WTC11 (cell line): Measurements from ENCODE around the gene OSCAR. TPM values are rescaled to one million over a fixed set of nuclear protein-coding genes. Genes with fewer than 3 reads are reported as not detected.

Experiments
- ATAC-seq: fragments of 200-7000 bp; cut with Tn5 transposase; 2 replicates; pipeline ENCODE4 v1.10.0; 2021; ENCODE audit warnings: mild to moderate bottlenecking, moderate library complexity
- CTCF ChIA-PET: fragments of 300-600 bp; sonication (Branson Sonifier 250); formaldehyde crosslinking; loops from one replicate; lab custom pipeline; 2021; ENCODE audit warnings: antibody characterized with exemption; lab: Charles Lee
- POLR2A ChIA-PET: fragments of 350-600 bp; sonication (Branson Sonifier 250); formaldehyde crosslinking; loops from one replicate; lab custom pipeline; 2021; ENCODE audit warnings: antibody characterized with exemption; lab: Charles Lee
- DNase-seq: peaks from one replicate; pipeline ENCODE4 v3.0.0; 2021; ENCODE audit warnings: low spot score
- H3K27ac Mint-ChIP-seq: 2 replicates; pipeline ENCODE4 v1.8.0; 2021; ENCODE audit warnings: mixed read lengths
- H3K27me3 Mint-ChIP-seq: 2 replicates; pipeline ENCODE4 v1.8.0; 2021; ENCODE audit warnings: low read depth, mild to moderate bottlenecking, moderate library complexity, mixed read lengths
- H3K36me3 Mint-ChIP-seq: 2 replicates; pipeline ENCODE4 v1.8.0; 2021; ENCODE audit warnings: mixed read lengths
- H3K4me1 Mint-ChIP-seq: 2 replicates; pipeline ENCODE4 v1.8.0; 2022; ENCODE audit warnings: mixed read lengths
- H3K4me3 Mint-ChIP-seq: 2 replicates; pipeline ENCODE4 v1.8.0; 2021; ENCODE audit warnings: mild to moderate bottlenecking, moderate library complexity, mixed read lengths
- H3K9me3 Mint-ChIP-seq: 2 replicates; pipeline ENCODE4 v1.8.0; 2021; ENCODE audit warnings: mixed read lengths
- E2F4 ChIP-seq: sonication (generic); formaldehyde crosslinking; IDR thresholded peaks from 2 replicates; pipeline ENCODE4 v1.8.1; 2022; ENCODE audit warnings: low read depth, mild to moderate bottlenecking, moderate library complexity, missing genetic modification reagents, borderline replicate concordance
- ERG ChIP-seq: fragments of 250-450 bp; sonication (Bioruptor Pico); IDR thresholded peaks from 2 replicates; pipeline ENCODE4 v1.8.0; 2021; ENCODE audit warnings: mild to moderate bottlenecking
- FOXK1 ChIP-seq: sonication (generic); formaldehyde crosslinking; IDR thresholded peaks from 2 replicates; pipeline ENCODE4 v1.8.0; 2022; ENCODE audit warnings: mild to moderate bottlenecking, moderate library complexity, missing genetic modification reagents
- GABPB1 ChIP-seq: sonication (generic); formaldehyde crosslinking; IDR thresholded peaks from 2 replicates; pipeline ENCODE4 v1.8.1; 2023; ENCODE audit warnings: mild to moderate bottlenecking, missing genetic modification reagents
- HMGA2 ChIP-seq: fragments of 250-450 bp; sonication (Bioruptor Pico); IDR thresholded peaks from 2 replicates; pipeline ENCODE4 v1.4.0; 2021; ENCODE audit warnings: mild to moderate bottlenecking, moderate library complexity
- MYBL2 ChIP-seq: sonication (generic); formaldehyde crosslinking; IDR thresholded peaks from 2 replicates; pipeline ENCODE4 v1.8.1; 2023; ENCODE audit warnings: mild to moderate bottlenecking, moderate library complexity, missing genetic modification reagents
- NFATC4 ChIP-seq: fragments of 250-450 bp; sonication (Bioruptor Pico); IDR thresholded peaks from 2 replicates; pipeline ENCODE4 v1.9.0; 2021; ENCODE audit warnings: mild to moderate bottlenecking
- NFYB ChIP-seq: sonication (generic); formaldehyde crosslinking; conservative IDR thresholded peaks from 2 replicates; pipeline ENCODE4 v1.8.0; 2022; ENCODE audit warnings: low read depth, missing genetic modification reagents
- SMAD4 ChIP-seq: sonication (generic); formaldehyde crosslinking; IDR thresholded peaks from 2 replicates; pipeline ENCODE4 v1.8.0; 2022; ENCODE audit warnings: mild to moderate bottlenecking, missing genetic modification reagents
- SP1 ChIP-seq: sonication (generic); formaldehyde crosslinking; conservative IDR thresholded peaks from 2 replicates; pipeline ENCODE4 v1.8.1; 2022; ENCODE audit warnings: missing genetic modification reagents
- TEAD4 ChIP-seq: sonication (generic); formaldehyde crosslinking; IDR thresholded peaks from 2 replicates; pipeline ENCODE4 v1.8.0; 2022; ENCODE audit warnings: mild to moderate bottlenecking, missing genetic modification reagents
- total RNA-seq: library from RNA; stranded (reverse); gene quantifications from 3 replicates; pipeline ENCODE4 v1.2.3, GENCODE V29; 2021
- TF ChIP-seq, protein P1 (sequence below): fragments of 250-450 bp; sonication (Bioruptor Pico); IDR thresholded peaks from 2 replicates; pipeline ENCODE4 v1.9.0; 2021; ENCODE audit warnings: mild to moderate bottlenecking
- TF ChIP-seq, protein P2 (sequence below): fragments of 250-450 bp; sonication (Bioruptor Pico); IDR thresholded peaks from 2 replicates; pipeline ENCODE4 v2.1.2; 2022; ENCODE audit warnings: mild to moderate bottlenecking, moderate library complexity
- TF ChIP-seq, protein P3 (sequence below): sonication (generic); formaldehyde crosslinking; IDR thresholded peaks from 2 replicates; pipeline ENCODE4 v1.8.1; 2023; ENCODE audit warnings: mild to moderate bottlenecking, moderate library complexity, missing genetic modification reagents
- TF ChIP-seq, protein P4 (sequence below): sonication (generic); formaldehyde crosslinking; IDR thresholded peaks from 2 replicates; pipeline ENCODE4 v1.8.0; 2022; ENCODE audit warnings: mild to moderate bottlenecking, missing genetic modification reagents
- TF ChIP-seq, protein P5 (sequence below): sonication (generic); formaldehyde crosslinking; IDR thresholded peaks from 2 replicates; pipeline ENCODE4 v1.8.0; 2023; ENCODE audit warnings: mild to moderate bottlenecking, missing genetic modification reagents

OSCAR gene
- total RNA-seq, 1 experiment from 2014 or later: 2.3 TPM

DNA sequence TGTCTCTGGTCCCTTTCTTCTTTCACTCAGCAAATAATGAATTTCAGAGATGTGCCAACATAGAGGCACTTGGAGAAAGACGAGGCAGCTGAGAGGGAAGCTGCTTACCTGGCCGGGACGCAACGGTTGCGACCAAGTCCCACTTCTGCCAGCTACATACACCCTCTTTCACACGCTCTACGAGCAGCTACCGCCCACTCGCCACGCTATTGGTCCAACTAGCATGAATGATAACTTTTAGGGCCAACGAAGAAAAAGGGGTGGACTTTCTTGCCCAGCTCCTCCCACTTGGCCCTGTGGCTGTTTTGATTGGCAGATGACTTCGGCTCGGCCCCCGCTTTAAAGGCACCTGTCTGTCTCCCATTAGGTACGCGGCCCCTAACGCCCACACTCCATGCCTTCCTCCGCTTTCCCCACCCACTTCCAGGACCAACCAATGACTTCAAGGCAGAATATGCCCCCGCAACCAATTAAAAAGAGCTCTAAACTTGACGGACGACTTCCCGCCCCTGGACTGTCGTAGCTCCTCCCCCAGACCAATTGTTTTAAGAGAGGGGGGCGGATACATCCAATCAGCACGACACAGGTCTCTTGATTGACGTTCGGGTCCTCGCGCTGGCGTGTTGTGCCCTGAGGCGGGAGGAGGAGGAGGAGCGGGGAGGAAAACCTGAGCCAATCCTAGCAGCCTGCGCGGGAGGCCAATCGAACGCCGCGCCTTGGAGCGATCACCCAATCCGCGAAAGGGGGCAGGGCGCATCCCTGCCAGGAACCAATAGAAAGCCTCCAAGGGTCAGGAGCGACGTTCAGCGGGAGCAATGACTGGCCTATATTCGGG is 36.5 kb upstream of the OSCAR start:
- peak overlapping the region; percentile 92 for H3K4me3 Mint-ChIP-seq
- no peak for TF ChIP-seq NFATC4 (CRISPR knock-in tag)
- no peak for TF ChIP-seq TEAD4 (CRISPR knock-in tag)
- TF ChIP-seq MYBL2 (CRISPR knock-in tag): no peak
- no peak for TF ChIP-seq GABPB1 (CRISPR knock-in tag)
- TF ChIP-seq HMGA2: no peak
- TF ChIP-seq, protein P1, sequence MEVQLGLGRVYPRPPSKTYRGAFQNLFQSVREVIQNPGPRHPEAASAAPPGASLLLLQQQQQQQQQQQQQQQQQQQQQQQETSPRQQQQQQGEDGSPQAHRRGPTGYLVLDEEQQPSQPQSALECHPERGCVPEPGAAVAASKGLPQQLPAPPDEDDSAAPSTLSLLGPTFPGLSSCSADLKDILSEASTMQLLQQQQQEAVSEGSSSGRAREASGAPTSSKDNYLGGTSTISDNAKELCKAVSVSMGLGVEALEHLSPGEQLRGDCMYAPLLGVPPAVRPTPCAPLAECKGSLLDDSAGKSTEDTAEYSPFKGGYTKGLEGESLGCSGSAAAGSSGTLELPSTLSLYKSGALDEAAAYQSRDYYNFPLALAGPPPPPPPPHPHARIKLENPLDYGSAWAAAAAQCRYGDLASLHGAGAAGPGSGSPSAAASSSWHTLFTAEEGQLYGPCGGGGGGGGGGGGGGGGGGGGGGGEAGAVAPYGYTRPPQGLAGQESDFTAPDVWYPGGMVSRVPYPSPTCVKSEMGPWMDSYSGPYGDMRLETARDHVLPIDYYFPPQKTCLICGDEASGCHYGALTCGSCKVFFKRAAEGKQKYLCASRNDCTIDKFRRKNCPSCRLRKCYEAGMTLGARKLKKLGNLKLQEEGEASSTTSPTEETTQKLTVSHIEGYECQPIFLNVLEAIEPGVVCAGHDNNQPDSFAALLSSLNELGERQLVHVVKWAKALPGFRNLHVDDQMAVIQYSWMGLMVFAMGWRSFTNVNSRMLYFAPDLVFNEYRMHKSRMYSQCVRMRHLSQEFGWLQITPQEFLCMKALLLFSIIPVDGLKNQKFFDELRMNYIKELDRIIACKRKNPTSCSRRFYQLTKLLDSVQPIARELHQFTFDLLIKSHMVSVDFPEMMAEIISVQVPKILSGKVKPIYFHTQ (CRISPR knock-in tag): no peak
- TF ChIP-seq E2F4: no peak
- TF ChIP-seq SMAD4: no peak
- no peak for TF ChIP-seq ERG (CRISPR knock-in tag)
- TF ChIP-seq FOXK1 (CRISPR knock-in tag): peak; percentile 60; the same call in 1 of the 2 replicates
- TF ChIP-seq SP1 (CRISPR knock-in tag): peak; percentile 82
- TF ChIP-seq, protein P2, sequence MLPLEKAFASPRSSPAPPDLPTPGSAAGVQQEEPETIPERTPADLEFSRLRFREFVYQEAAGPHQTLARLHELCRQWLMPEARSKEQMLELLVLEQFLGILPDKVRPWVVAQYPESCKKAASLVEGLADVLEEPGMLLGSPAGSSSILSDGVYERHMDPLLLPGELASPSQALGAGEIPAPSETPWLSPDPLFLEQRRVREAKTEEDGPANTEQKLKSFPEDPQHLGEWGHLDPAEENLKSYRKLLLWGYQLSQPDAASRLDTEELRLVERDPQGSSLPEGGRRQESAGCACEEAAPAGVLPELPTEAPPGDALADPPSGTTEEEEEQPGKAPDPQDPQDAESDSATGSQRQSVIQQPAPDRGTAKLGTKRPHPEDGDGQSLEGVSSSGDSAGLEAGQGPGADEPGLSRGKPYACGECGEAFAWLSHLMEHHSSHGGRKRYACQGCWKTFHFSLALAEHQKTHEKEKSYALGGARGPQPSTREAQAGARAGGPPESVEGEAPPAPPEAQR (CRISPR knock-in tag): no peak
- TF ChIP-seq, protein P3, sequence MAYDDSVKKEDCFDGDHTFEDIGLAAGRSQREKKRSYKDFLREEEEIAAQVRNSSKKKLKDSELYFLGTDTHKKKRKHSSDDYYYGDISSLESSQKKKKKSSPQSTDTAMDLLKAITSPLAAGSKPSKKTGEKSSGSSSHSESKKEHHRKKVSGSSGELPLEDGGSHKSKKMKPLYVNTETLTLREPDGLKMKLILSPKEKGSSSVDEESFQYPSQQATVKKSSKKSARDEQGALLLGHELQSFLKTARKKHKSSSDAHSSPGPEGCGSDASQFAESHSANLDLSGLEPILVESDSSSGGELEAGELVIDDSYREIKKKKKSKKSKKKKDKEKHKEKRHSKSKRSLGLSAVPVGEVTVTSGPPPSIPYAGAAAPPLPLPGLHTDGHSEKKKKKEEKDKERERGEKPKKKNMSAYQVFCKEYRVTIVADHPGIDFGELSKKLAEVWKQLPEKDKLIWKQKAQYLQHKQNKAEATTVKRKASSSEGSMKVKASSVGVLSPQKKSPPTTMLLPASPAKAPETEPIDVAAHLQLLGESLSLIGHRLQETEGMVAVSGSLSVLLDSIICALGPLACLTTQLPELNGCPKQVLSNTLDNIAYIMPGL (CRISPR knock-in tag): no peak
- TF ChIP-seq, protein P4, sequence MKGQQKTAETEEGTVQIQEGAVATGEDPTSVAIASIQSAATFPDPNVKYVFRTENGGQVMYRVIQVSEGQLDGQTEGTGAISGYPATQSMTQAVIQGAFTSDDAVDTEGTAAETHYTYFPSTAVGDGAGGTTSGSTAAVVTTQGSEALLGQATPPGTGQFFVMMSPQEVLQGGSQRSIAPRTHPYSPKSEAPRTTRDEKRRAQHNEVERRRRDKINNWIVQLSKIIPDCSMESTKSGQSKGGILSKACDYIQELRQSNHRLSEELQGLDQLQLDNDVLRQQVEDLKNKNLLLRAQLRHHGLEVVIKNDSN (CRISPR knock-in tag): no peak
- peak; percentile 97 for TF ChIP-seq NFYB (CRISPR knock-in tag)
- TF ChIP-seq, protein P5, sequence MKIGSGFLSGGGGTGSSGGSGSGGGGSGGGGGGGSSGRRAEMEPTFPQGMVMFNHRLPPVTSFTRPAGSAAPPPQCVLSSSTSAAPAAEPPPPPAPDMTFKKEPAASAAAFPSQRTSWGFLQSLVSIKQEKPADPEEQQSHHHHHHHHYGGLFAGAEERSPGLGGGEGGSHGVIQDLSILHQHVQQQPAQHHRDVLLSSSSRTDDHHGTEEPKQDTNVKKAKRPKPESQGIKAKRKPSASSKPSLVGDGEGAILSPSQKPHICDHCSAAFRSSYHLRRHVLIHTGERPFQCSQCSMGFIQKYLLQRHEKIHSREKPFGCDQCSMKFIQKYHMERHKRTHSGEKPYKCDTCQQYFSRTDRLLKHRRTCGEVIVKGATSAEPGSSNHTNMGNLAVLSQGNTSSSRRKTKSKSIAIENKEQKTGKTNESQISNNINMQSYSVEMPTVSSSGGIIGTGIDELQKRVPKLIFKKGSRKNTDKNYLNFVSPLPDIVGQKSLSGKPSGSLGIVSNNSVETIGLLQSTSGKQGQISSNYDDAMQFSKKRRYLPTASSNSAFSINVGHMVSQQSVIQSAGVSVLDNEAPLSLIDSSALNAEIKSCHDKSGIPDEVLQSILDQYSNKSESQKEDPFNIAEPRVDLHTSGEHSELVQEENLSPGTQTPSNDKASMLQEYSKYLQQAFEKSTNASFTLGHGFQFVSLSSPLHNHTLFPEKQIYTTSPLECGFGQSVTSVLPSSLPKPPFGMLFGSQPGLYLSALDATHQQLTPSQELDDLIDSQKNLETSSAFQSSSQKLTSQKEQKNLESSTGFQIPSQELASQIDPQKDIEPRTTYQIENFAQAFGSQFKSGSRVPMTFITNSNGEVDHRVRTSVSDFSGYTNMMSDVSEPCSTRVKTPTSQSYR (CRISPR knock-in tag): no peak
- TF ChIP-seq, all 79 proteins: peak for 3
- no peaks in the 10 kb centered on the region for H3K9me3 Mint-ChIP-seq
- ATAC-seq: peak; percentile 89
- peak; percentile 100 for DNase-seq
- ChIA-PET POLR2A (interaction anchor here (0.6 to 2.8 kb wide), 13 partner anchors 13 to 270 kb away, joined by 3 to 23 read pairs (median 3); partner anchors contain the start of genes LENG1, MBOAT7, MYADM and PRPF31), CTCF (interaction anchor here (0.8 to 2.7 kb wide), 25 partner anchors 13 to 616 kb away, joined by 3 to 19 read pairs (median 5); partner anchors contain the start of genes LENG1, MBOAT7, MYADM and PRKCG)
- H3K27ac Mint-ChIP-seq: peak overlapping the region; percentile 98
- H3K27me3 Mint-ChIP-seq: no peaks in the 10 kb centered on the region
- peaks cover 35% of the 10 kb centered on the region for H3K4me1 Mint-ChIP-seq
- peaks cover 6% of the 10 kb centered on the region; the same call in 1 of the 2 replicates for H3K36me3 Mint-ChIP-seq
